GM21825 (cell line): ENCODE measurements around the gene TGFB1.
A peak's percentile ranks its signal among the peaks of the same experiment; 100 is the strongest.
"Not testable (repeated sequence)": the region's sequence is repeated elsewhere in the genome, so short reads cannot be mapped to it uniquely, and the experiment has no call there.

ENCODE experiments used
- ATAC-seq: cut with Tn5 transposase; IDR thresholded peaks from one replicate; pipeline ENCODE4 v1.9.1; 2021; ENCODE audit warnings: mild to moderate bottlenecking, moderate library complexity; ENCODE audit not compliant: unreplicated experiment

The TGFB1 gene

DNA sequence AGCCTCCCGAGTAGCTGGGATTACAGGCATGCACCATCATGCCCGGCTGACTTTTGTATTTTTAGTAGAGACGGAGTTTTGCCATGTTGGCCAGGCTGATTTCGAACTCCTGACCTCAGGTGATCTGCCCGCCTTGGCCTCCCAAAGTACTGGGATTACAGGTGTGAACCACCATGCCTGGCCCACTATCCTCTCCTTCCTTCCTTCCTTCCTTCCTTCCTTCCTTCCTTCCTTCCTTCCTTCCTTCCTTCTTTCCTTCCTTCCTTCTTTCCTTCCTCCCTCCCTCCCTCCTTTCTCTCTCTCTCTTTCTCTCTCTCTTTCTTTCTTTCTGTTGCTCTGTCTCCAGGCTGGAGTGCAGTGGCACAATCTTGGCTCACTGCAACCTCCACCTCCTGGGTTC is 17.4 kb upstream of the TGFB1 start:
- not testable (repeated sequence) for ATAC-seq

DNA sequence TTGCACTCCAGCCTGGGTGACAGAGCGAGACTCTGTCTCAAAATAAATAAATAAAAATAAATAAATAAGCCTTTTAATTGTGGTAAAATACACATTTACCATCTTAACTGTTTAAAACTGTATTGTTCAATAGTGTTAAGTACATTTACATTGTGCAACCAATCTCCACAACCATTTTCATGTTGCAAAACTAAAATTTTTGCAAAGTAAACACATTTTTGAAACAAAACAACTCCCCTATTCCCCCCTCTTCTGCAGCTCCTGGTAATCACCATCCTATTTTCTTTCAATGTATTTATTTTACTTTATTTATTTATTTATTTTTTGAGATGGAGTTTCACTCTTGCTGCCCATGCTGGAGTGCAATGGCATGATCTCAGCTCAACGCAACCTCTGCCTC is 16.0 kb upstream of the TGFB1 start:
- no peak for ATAC-seq

DNA sequence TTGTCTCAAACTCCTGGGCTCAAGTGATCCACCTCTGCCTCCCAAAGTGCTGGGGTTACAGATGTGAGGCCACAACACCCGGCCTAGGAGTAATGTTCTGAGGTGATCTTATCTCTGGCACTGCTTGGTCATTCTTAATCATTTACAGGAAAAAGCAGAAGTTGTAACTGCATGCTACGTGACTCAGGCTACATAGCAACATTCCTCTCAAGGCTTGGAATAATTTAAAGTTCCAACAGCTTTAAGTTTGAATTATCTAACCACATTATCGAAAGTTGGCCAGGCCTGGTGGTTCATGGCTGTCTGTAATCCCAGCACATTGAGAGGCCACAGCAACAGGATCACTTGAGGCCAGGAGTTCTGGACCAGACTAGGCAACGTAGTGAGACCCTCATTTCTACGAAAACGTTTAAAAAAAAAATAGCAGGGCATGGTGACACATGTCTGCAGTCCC is 14.2 kb upstream of the TGFB1 start:
- no peak for ATAC-seq

DNA sequence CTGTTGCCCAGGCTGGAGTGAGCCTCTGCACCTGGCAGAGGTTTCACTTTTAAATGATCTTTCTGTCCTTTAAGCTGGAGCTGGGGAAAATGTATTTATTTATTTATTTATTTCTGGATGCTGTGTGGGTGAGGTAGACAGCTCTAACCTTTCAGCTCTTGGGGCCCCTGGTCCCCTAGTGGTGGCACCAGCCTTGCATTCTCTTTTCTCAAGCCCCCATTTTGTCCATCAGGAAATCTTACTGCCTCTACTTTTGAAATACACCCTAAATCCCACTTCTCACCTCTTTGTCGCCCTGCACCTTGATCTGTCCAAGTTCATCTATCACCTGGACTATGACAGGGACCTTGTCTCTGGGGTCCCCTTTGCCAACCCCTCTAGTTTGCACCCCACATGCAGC is 12.4 kb upstream of the TGFB1 start:
- ATAC-seq, result no peak

DNA sequence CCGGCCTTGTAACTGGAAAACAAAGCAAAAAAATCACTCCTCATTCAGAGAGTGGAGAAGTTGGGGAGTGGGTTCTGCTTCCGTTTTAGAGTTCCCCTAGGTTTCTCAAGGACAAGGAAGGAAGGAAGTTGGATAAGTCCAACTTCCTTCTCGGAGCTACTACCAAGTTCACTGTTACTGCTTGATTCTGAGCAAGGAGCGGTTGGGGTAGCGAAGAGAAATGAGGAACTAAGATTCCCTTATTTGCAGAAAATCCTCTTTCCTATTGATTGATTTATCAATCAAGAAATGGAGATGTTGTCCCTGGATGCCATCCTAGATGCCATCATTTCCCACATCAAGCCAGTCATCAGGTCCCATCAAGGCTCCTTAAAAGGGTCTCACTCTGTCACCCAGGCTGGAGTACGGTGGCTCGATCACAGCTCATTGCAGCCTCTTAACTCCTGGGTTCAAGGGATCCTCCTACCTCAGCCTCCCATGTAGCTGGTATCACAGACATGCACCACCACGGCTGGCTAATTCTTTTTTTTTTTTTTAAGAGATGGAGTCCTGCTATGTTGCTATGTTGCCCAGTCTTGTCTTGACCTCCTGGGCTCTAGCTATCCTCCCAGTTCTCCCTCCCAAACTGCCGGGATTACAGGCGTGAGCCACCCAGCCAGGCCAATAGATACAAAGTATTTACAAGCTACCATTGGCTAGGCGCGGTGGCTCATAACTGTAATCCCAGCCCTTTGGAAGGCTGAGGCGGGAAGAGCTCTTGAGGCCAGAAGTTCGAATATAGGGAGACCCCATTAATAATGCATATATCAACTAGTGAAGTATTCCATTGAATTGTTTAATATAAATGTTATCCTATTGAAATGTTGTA is 11.0 kb upstream of the TGFB1 start:
- no peak for ATAC-seq

DNA sequence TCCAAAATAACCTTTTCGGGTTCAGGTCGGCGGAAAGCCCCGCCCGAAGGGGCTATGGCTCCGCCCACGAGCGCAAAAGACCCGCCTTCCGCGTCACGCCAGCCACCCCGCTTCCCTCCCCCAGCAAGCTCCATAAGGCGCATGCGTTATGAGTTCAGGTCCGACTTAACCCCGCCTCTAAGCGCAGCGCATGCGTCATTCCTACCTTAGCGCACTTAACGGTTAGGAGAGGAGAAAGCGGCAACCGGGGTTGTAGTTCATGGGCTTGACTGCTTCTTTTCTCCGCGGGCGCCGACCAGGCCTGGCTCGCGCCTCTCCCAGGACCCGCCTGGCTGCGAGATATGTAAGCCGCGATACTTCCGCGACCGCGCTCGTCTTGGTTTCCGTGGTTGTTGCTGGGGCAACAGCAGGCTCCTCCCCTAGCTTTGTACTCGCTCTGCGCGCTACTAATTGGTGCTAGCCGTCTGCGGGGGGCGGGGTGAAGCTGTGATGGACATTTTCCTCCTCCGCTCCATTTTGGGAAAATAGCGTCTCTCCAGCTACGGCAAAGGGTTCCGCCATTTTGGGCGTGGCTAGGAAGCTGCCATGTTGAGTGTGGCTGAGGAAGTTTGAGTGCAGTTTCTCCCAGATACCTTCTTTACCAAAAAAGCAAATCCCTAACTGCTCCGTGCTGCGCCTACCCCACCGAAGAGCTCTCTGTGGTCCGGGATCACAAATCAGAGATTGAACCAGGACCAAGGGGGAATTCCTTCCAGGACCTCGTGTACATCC is 10.2 kb upstream of the TGFB1 start, which contains the start of gene B9D2:
Gene B9D2 (minus strand): TSS at position 397 of the 771 bp plus-strand sequence. CDS start 630 bp downstream, outside the sequence.
- ATAC-seq, result peak; percentile 77

DNA sequence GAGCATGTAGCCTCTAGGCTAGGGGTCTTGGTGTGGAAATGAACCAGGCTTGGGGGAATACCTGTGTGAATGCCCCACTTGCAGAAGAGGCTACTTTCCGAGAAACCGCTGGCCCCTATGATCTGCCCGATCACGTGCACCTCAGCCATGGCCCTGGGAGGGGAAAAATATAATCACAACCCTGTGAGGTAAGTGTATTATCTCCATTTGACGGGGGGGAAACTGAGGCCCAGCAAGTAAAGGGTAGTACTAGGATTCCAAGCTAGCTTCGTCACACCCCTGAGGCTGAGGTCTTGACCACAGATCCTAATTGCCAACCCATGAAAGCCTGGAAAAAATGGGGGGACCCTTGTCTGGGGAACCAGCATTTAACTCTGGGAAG is 9.6 kb upstream of the TGFB1 start:
- ATAC-seq, result no peak

DNA sequence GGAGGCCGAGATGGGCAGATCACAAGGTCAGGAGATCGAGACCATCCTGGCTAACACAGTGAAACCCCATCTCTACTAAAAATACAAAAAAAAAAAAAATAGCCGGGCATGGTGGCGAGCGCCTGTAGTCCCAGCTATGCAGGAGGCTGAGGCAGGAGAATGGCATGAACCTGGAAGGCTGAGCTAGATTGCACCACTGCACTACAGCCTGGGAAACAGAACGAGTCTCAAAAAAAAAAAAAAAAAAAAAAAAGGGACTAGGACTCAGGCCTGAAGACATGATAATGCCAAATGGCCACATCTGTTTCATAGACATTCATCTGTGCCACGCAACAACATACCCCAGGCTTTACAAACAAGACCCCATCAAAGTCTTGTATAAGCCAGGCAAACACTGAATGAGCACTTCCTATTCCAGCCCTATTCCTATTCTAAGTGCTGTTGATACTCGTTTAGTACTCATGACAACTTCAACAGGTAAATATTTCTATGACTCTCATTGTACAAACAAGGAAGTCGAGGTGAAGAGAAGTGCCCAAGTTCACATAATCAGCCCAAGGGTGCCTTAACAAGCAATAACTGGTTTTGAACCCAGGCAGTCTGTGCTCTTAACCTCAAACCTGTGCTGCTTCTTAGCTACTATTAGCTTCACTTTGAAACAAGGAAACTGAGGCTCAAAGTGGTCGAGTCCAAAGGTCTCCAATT is 8.6 kb upstream of the TGFB1 start:
- ATAC-seq, result no peak

DNA sequence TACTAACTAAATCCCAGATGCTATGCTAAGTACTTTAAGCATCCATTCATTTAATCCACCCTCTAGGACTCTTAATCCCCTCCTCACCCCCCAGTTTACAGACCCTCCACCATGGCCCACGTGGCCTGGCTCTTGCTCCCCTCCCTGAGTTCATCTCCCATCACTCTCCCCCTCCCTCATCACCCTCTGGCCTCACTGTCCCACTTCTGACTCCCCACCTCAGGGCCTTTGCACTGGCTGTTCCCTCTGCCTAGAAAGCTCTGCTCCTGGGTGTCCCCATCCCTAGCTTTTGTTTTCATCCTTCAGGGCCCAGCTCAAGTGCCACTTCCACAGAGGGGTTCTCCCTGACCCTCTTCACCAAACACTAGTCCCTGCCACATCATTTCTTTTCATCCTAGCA is 6.0 kb upstream of the TGFB1 start:
- no peak for ATAC-seq

DNA sequence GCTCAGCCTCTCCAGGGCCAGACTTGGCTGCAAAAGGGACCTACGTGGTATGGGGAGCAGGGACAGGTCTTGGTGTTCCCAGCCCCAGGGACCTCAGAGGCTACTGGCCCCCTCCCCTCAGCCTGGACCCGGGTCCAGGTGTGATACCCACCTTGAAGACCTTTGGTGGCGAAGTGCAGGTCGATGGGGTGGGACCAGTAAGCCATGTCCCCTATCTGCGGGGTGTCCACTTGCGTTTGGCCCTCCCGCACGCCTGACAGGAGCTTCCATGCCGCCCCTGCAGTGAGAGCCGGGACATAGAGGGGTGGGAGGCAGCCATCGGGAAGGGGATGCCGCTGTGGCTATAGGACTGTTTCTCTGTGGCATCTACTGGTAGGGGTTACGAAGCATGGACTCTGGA is 4.0 kb upstream of the TGFB1 start:
- no peak for ATAC-seq

DNA sequence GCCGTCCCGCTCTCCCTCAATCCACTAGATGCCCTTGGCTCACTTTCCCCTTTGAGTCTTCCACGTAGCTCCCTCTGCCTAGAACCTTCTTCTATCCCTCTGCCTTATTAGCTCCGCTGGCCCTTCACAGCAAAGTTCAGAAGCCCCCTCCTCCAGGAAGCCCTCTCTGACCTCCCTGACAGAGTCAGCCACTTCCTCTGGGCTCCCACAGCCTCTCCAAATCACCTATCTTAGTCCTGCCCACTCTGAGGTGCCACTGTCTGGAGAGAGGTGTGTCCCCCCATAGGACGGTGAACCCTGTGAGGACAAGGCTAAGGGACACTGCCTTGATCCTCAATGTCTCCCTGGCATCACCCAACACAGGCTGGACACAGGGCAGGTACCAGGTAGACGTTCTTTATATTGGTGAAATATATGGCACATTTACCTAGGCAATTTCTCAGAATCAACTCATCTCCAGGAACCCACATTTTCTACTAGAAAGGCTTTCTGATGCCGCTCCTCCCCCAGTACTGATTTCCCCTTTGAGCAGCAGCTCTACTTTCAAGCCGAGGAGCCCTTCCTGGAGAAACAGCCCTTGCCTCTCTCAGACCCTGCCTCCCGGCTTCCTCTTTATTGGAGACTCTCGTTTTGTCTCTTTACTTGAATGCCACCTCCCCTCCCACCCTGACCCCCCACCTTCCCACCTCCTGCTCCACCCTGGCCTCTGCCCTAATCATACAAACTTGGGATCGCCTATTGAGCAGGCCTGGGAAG is 3.4 kb upstream of the TGFB1 start:
- no peak for ATAC-seq

DNA sequence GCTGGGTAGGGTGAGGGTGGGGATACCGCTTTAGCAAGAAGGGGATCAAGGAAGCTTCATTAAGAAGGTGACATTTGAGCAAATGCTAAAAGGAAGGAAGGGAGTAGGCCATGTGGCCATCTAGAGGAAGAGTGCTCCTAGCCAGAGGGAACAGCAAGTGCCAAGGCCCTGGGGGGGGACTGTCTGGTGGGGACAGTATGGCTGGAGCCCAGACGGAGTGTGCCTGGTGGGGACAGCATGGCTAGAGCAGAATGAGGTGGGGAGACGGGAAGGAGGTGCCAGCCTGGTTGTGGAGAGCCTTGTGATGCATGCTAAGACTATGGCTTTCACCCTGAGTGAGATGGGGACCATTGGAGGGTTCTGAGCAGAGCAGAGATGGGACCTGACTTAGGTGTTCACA is 2.1 kb upstream of the TGFB1 start:
- no peak for ATAC-seq

DNA sequence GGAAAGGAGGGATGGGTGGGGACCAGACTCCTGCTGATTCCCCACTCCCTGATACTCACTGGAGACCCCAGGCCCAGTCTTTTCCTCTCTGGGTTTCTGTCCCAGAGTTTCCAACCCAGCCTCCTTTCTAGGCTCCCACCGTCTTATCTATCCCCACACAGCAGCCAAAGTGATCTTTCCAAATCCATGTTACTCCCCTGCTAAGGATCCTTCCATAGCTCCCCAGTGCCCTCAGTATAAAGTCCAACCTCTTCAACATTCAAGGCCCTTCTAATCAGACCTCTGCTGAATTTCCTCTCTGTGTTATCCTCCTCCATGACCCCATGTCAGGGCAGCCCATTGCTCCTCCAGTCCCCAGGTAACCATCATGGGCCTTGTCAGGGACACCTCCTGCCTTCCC is 1.3 kb upstream of the TGFB1 start:
- ATAC-seq, result no peak

DNA sequence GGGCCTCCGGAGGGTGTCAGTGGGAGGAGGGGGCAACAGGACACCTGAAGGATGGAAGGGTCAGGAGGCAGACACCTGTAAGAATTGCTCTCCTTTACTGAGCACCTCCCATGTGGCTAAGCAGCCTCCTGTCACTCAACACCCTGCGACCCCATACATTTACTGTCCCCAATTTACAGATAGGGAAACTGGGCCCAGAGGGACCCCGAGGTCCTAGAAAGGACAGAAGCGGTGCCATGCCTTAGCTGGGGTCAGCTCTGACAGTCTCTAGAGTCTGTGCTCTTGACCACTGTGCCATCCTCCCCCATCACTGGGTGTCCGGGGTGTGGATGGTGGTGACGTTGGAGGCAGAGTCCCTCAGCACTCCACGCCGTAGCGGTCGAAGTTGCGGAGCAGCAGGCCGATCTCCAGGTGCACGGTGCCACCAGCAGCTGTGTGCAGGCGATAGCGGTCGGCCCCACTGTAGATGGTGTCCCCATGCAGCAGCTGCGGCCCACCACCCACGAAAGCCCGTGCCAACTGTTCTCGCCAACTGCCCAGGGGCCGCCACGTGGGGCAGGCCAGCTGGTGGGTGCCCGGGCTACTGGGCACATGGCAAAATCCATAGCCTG is 726 bp upstream of the TGFB1 start:
- no peak for ATAC-seq

DNA sequence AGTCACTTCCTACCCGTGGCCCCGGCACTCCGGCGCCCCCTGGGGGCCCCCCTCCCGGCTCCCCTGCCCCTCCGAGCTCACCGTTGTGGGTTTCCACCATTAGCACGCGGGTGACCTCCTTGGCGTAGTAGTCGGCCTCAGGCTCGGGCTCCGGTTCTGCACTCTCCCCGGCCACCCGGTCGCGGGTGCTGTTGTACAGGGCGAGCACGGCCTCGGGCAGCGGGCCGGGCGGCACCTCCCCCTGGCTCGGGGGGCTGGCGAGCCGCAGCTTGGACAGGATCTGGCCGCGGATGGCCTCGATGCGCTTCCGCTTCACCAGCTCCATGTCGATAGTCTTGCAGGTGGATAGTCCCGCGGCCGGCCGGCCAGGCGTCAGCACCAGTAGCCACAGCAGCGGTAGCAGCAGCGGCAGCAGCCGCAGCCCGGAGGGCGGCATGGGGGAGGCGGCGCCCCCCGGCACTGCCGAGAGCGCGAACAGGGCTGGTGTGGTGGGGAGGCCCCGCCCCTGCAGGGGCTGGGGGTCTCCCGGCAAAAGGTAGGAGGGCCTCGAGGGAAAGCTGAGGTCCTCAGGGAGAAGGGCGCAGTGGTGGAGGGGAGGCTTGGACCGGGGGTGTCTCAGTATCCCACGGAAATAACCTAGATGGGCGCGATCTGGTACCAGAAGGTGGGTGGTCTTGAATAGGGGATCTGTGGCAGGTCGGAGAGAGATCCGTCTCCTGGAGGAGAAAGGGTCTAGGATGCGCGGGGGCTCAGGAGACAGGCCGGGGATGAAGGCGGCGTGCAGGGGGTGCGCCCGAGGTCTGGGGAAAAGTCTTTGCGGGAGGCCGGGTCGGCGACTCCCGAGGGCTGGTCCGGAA is 885 bp downstream of the TGFB1 start:
- ATAC-seq, result no peak

DNA sequence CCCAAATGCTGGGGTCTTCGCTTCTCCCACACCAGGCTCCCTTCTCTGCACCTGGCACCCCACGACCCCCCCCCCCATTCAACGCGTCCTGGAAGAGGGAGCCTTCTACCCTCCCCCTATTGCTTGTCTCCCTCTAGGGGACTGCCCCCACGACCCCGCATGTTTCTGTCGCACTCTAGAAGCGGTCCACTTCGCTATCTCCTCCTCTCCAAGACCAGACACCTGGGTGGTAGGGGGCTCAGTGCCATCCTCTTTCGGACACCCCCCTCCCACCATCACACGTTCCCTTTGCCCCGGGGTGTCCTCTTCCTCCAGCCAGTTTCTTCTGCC is 1.5 kb downstream of the TGFB1 start:
- ATAC-seq, result no peak

DNA sequence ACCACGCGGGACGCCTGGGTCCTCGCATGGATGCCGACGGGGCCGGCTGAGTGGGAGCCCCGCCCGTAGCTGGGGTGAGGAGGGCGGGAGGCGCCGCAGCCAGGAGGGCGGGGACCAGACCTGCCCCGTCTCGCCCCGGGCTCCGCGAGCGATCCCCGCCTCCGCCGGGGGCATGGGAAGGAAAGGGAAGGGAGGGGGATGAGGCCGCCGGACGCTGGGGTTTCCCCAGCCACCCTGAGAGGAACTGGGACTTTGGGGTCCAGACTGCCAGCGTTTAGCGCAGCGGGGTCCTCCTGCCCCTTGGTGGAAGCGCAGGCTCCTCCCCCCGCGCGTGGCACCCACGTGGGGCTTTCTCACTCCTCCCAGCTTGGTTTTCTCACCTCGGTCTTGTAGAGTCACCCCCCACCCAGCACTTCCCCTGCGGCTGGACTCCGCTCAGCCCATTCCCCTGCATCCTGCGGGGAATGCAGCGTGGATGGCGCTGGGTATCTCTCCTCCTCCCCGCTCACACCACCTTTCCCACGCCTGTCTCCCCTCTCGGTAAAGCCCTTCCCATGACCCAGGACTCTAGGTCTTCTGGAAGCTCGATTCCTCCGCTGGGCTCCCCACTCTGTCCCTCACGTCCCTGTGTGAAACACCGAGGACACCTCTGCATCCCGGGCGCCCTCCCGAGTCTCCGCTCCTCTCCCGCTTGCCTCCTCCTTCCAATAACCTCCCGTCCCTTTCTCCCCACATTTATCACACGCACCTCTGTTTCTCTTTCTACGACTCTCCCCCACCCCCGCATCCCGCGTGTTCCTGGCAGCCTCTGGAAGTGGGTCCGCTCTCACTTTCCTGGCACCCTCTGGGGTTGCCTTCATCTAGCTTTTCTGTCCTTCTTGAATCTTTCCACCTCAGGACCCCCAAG is 2.1 kb downstream of the TGFB1 start:
- peak; percentile 34 for ATAC-seq

DNA sequence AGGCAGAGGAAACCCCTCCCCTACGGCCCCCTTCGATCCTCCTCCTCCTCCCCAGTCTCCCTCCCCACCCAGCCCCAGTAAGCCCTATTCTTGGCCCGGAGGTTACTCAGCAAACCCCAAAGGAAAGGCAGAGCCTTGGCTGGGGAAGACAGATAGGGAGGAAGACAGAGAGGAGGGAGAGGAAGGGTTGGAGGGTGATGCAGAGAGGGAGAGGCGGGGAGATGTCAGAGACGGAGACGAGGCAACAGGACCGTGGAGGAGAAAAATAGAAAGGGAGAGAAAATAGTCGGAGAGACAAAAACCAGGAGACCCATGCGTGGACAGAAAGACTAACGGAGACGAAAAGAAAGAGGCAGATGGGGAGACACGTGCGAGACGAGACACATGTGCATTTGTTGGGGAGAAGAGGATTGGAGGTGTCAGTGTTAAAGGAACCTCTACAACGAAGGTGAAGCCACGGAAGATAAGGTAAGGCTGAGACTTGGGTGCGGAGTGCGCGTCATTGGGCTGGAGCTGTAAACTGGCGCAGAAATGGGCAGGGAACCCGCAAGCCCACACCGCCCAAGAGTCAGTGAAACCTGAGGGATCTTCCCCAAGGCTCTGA is 2.9 kb downstream of the TGFB1 start:
- ATAC-seq, result no peak
